Nephron (organoid): Measurements from ENCODE around the gene DES.

Experiments
- H3K27ac Mint-ChIP-seq, 3 experiments: 2 replicates each; pipeline ENCODE4 v1.8.0; 2020; ENCODE audit warnings: mixed read lengths in 3 of 3, mild to moderate bottlenecking in 2 of 3, moderate library complexity in 1 of 3
- H3K27me3 Mint-ChIP-seq: 2 replicates; pipeline ENCODE4 v1.8.0; 2021; ENCODE audit warnings: low read depth, mild to moderate bottlenecking, moderate library complexity, mixed read lengths
- H3K36me3 Mint-ChIP-seq: 2 replicates; pipeline ENCODE4 v1.8.0; 2020; ENCODE audit warnings: low read depth, mixed read lengths
- H3K4me1 Mint-ChIP-seq: 2 replicates; pipeline ENCODE4 v1.8.0; 2020; ENCODE audit warnings: mixed read lengths
- H3K4me3 Mint-ChIP-seq, 3 experiments: 2 replicates each; pipeline ENCODE4 v1.8.0; 2020; ENCODE audit warnings: mild to moderate bottlenecking in 3 of 3, mixed read lengths in 3 of 3, moderate library complexity in 2 of 3
- H3K9me3 Mint-ChIP-seq: 2 replicates; pipeline ENCODE4 v1.8.0; 2020; ENCODE audit warnings: mixed read lengths
- CTCF ChIP-seq, 3 experiments: fragments of 200-600 bp; sonication (generic); IDR thresholded peaks; one replicate each; pipeline ENCODE4 v1.5.0; 2021; ENCODE audit warnings: antibody characterized with exemption in 3 of 3; ENCODE audit not compliant: unreplicated experiment in 3 of 3

DES gene

DNA sequence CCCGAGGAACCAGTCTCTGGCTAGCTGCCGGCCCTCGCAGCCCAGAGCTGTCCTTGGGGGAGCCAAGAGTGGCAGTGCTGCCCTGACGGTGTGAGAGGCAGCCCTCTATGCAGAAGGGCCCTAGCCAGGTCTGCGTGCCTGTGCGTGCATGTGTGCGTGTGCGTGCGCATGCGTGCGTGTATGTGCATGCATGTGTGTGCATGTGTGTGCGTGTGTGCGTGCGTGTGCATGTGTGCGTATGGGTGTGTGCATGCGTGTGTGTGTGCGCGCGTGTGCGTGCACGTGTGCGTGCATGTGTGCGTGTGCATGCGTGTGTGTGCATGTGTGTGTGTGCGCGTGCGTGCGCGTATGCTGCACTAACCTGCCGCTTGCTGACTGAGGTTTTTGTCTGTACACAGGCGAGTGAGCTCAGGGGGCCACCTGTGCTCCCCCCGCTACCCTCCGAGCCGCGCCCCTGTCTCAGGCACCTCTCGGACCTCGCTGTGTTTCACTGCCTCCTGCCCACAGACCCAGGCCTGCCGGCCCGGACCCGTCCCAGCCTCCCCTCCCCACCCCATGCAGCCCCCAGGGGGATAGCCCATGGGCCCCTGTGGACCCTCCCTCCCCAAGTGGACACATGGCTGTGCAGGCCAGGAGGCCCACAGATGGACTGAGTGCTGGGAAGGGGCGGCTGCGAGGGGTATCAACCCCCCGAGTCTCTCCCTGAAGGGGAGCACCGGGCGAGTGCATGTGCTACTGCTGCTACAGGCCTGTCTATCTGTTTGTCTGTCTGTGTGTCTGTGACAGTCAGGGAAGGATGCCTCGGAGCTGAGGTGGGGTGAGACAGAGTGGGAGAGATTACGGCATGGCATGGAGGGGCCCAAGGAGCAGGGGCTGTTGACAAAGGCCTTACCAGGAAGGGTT is 47.7 kb downstream of the DES start:
- TF ChIP-seq CTCF (IDR thresholded peaks at IDR 0.05; ENCODE audit: unreplicated experiment in 3 of 3), result no peak
- no peak overlapping the region for H3K4me3 Mint-ChIP-seq
- no peak overlapping the region for H3K27ac Mint-ChIP-seq
- no peaks in the 10 kb centered on the region for H3K9me3 Mint-ChIP-seq
- no peaks in the 10 kb centered on the region for H3K27me3 Mint-ChIP-seq
- no peaks in the 10 kb centered on the region for H3K4me1 Mint-ChIP-seq
- H3K36me3 Mint-ChIP-seq, result peaks cover 8% of the 10 kb centered on the region

GRCh38 chr2:219466816-219467735 is 48.9 kb downstream of the DES start:
- Mint-ChIP-seq H3K36me3 (peaks cover 8% of the 10 kb centered on the region), H3K27me3 (no peaks in the 10 kb centered on the region), H3K4me1 (no peaks in the 10 kb centered on the region), H3K27ac (no peak overlapping the region), H3K9me3 (no peaks in the 10 kb centered on the region), H3K4me3 (no peak overlapping the region)
- no peak for TF ChIP-seq CTCF (IDR thresholded peaks at IDR 0.05; ENCODE audit: unreplicated experiment in 3 of 3)

- Mint-ChIP-seq H3K27ac (no peak overlapping the region), H3K27me3 (no peaks in the 10 kb centered on the region), H3K4me1 (no peaks in the 10 kb centered on the region), H3K4me3 (no peak overlapping the region), H3K9me3 (no peaks in the 10 kb centered on the region), H3K36me3 (peaks cover 4% of the 10 kb centered on the region)
- no peak for TF ChIP-seq CTCF (IDR thresholded peaks at IDR 0.05; ENCODE audit: unreplicated experiment in 3 of 3)
These were observed 49.5 kb downstream of the DES start for GRCh38 chr2:219467736-219468075.

GRCh38 chr2:219468410-219469185 is 50.4 kb downstream of the DES start:
- Mint-ChIP-seq H3K36me3 (no peaks in the 10 kb centered on the region), H3K4me3 (no peak overlapping the region), H3K27me3 (no peaks in the 10 kb centered on the region), H3K4me1 (no peaks in the 10 kb centered on the region), H3K27ac (no peak overlapping the region), H3K9me3 (no peaks in the 10 kb centered on the region)
- TF ChIP-seq CTCF (IDR thresholded peaks at IDR 0.05; ENCODE audit: unreplicated experiment in 3 of 3), result no peak

GRCh38 chr2:219469186-219469724 is 51.1 kb downstream of the DES start:
- no peak for TF ChIP-seq CTCF (IDR thresholded peaks at IDR 0.05; ENCODE audit: unreplicated experiment in 3 of 3)
- Mint-ChIP-seq H3K27ac (no peak overlapping the region), H3K4me1 (no peaks in the 10 kb centered on the region), H3K27me3 (no peaks in the 10 kb centered on the region), H3K4me3 (no peak overlapping the region), H3K36me3 (no peaks in the 10 kb centered on the region), H3K9me3 (no peaks in the 10 kb centered on the region)
